Activated CD4-positive, alpha-beta memory T cell treated with anti-CD3 and anti-CD28 coated beads for 36 hours (primary cell): Measurements from ENCODE around the gene COL9A1. TPM values are rescaled to one million over a fixed set of nuclear protein-coding genes. Genes with fewer than 3 reads are reported as not detected.

Experiments used
- CTCF ChIA-PET: fragments of 350-600 bp; sonication (Branson Sonifier 250); formaldehyde crosslinking; loops from one replicate; lab custom pipeline; 2021; ENCODE audit warnings: antibody characterized with exemption, inconsistent platforms; lab: Charles Lee
- POLR2A ChIA-PET: fragments of 350-600 bp; sonication (Branson Sonifier 250); formaldehyde crosslinking; loops from one replicate; lab custom pipeline; 2021; ENCODE audit warnings: antibody characterized with exemption; lab: Charles Lee
- DNase-seq: peaks from one replicate; pipeline ENCODE4 v3.0.0-alpha.2; 2020
- H3K27ac Mint-ChIP-seq: one replicate; pipeline ENCODE4 v1.8.0; 2021; ENCODE audit warnings: mixed read lengths
- H3K27me3 Mint-ChIP-seq: one replicate; pipeline ENCODE4 v1.8.0; 2021; ENCODE audit warnings: mixed read lengths
- H3K36me3 Mint-ChIP-seq: one replicate; pipeline ENCODE4 v1.8.0; 2021; ENCODE audit warnings: mixed read lengths
- H3K4me1 Mint-ChIP-seq: one replicate; pipeline ENCODE4 v1.8.0; 2021; ENCODE audit warnings: low read depth, mixed read lengths
- H3K4me3 Mint-ChIP-seq: one replicate; pipeline ENCODE4 v1.8.0; 2021; ENCODE audit warnings: mild to moderate bottlenecking, mixed read lengths
- H3K9me3 Mint-ChIP-seq: one replicate; pipeline ENCODE4 v1.8.0; 2021; ENCODE audit warnings: mixed read lengths
- intact Hi-C: fragments of 100-400 bp; cut with micrococcal nuclease; formaldehyde crosslinking; loops from one replicate; pipeline ENCODE4 v1.15.1; 2023
- total RNA-seq, 2 experiments: library from RNA; stranded (reverse); gene quantifications; one replicate each; pipeline ENCODE4 v1.2.3, GENCODE V29; 2021

The COL9A1 gene
- total RNA-seq, 2 experiments from 2014 or later, result not detected

GRCh38 chr6:70186461-70186860 lies 116.4 kb downstream of the COL9A1 start:
- DNase-seq, result no peak
- intact Hi-C loops, result no loop called here
- H3K9me3 Mint-ChIP-seq, result no peaks in the 10 kb centered on the region
- H3K4me3 Mint-ChIP-seq, result no peak overlapping the region
- no peak overlapping the region for H3K27ac Mint-ChIP-seq
- ChIA-PET CTCF (interaction anchor here (0.6 kb wide), 2 partner anchors 35 to 1008 kb away, joined by 3 to 4 read pairs; no protein-coding TSS in a partner anchor), POLR2A (no interaction called here)
- H3K36me3 Mint-ChIP-seq, result no peaks in the 10 kb centered on the region
- no peaks in the 10 kb centered on the region for H3K27me3 Mint-ChIP-seq
- H3K4me1 Mint-ChIP-seq, result no peaks in the 10 kb centered on the region

DNA sequence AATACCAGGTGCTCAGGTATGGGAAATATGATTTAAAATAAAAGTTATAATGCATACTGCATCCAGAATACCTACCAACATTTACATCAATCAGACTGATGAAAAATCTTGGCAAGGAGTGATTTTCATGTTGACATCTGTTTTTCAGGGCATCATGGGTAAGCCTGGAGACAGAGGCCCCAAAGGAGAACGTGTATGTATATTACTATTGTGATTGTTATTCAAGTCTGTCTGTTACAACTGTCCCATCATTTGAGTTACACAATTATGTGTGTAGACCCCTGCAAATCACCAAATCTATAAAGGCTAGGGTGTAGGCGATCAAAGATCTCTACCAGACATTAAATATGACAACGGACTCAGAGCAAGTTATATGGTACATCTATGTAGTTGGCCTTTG lies 118.2 kb downstream of the COL9A1 start:
- Mint-ChIP-seq H3K36me3 (no peaks in the 10 kb centered on the region), H3K27ac (no peak overlapping the region), H3K27me3 (no peaks in the 10 kb centered on the region), H3K4me3 (no peak overlapping the region), H3K4me1 (peaks cover 2% of the 10 kb centered on the region), H3K9me3 (no peaks in the 10 kb centered on the region)
- DNase-seq, result no peak
- ChIA-PET CTCF (no interaction called here), POLR2A (no interaction called here)
- intact Hi-C loops, result no loop called here

DNA sequence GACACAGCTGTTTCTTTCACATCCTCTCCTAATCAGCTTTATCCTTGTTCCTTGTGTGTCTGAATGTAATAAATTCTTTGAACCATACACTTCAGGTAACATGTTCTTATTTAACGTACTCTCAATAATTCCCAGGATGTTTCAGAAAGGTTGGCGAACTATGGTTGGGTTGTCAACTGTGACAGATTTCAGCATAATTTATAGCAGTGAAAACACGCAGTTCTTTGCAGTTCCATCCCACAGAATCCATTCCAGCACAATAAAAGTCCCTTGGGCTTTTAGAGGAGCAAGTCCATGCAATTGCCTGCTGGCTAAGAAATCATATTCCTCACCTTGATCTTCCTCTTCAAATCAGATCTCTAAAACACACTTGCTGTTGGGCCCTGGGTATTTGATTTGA lies 119.3 kb downstream of the COL9A1 start:
- Mint-ChIP-seq H3K27me3 (no peaks in the 10 kb centered on the region), H3K9me3 (no peaks in the 10 kb centered on the region), H3K36me3 (no peaks in the 10 kb centered on the region), H3K4me1 (peaks cover 2% of the 10 kb centered on the region), H3K4me3 (no peak overlapping the region), H3K27ac (no peak overlapping the region)
- intact Hi-C loops, result no loop called here
- CTCF ChIA-PET, result no interaction called here
- DNase-seq, result no peak
- POLR2A ChIA-PET, result no interaction called here

DNA sequence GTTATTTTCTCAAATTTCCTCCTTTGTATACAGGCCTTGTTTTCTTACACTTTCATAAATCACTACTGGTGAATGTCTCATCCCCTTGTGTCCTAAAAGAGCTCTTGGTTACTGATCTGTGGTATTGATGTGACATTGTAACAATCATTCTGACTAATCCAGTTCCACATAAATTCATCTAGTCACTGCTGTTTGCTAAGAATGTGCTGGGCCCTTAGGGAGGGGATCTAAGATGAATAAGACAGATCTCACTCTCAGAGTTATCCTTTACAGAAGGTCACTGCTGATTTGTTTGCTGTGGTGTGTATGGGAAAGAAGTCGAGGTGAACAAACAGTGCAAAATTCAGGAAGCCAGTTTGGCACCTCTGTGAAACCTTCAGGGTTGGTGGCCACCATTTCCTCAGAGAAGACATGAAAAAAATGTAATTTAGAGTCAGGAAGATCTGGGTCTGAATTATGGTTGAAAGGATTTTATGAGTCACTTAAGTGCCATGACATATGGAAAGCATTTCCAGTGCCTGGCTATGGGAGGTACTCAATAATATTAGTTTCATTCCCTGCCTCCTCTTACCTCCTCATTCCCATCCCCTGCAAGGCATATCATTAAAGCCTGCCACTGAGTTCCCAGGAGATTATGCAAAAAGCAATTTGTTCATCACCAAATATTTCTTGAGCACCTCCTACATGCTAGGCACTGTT lies 121.8 kb downstream of the COL9A1 start:
- Mint-ChIP-seq H3K36me3 (no peaks in the 10 kb centered on the region), H3K27ac (no peak overlapping the region), H3K4me1 (peaks cover 2% of the 10 kb centered on the region), H3K9me3 (no peaks in the 10 kb centered on the region), H3K4me3 (no peak overlapping the region), H3K27me3 (no peaks in the 10 kb centered on the region)
- POLR2A ChIA-PET, result no interaction called here
- CTCF ChIA-PET, result interaction anchor here (1.0 kb wide), 1 partner anchor 12 kb away, joined by 4 read pairs; no protein-coding TSS in a partner anchor
- intact Hi-C loops, result no loop called here
- no peak for DNase-seq

DNA sequence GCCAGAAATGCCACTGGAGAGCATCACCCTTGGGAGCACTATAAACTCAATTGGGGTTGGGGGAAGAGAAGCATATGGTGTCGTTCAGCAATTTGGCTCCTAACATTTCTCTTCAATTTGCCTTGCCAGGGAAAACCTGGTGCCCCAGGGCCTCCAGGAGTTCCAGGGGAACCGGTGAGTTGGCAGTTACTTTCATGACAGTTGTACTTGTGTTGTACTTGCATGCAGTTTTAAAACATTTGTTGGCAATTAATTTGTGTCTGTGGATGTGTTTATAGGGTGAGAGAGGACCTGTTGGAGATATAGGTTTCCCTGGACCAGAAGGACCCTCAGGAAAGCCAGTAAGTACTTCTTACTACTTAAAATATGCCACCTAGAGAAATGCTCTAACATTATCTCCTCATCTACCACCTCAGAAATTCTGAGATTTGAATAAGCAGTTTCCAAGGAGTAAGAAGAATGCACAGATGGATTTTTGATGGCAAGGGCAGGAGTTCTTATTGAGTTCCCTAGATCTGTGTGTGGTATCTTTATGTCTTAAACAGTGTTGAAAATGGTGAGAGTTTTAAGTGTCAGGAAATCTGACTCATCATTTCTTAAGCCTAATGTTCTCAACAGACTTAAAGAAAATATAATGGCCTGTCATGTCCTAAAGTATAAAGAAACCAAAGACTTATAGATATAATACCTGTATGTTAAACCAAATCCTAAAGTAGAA lies 122.5 kb downstream of the COL9A1 start:
- intact Hi-C loops, result no loop called here
- H3K4me3 Mint-ChIP-seq, result no peak overlapping the region
- peaks cover 2% of the 10 kb centered on the region for H3K4me1 Mint-ChIP-seq
- POLR2A ChIA-PET, result no interaction called here
- H3K27me3 Mint-ChIP-seq, result no peaks in the 10 kb centered on the region
- no peak for DNase-seq
- H3K36me3 Mint-ChIP-seq, result no peaks in the 10 kb centered on the region
- no peak overlapping the region for H3K27ac Mint-ChIP-seq
- H3K9me3 Mint-ChIP-seq, result no peaks in the 10 kb centered on the region
- CTCF ChIA-PET, result interaction anchor here (1.0 kb wide), 1 partner anchor 11 kb away, joined by 4 read pairs; no protein-coding TSS in a partner anchor

- intact Hi-C loops, result no loop called here
- POLR2A ChIA-PET, result no interaction called here
- CTCF ChIA-PET, result no interaction called here
- Mint-ChIP-seq H3K27ac (no peak overlapping the region), H3K9me3 (no peaks in the 10 kb centered on the region), H3K36me3 (no peaks in the 10 kb centered on the region), H3K4me1 (peaks cover 2% of the 10 kb centered on the region), H3K27me3 (no peaks in the 10 kb centered on the region), H3K4me3 (no peak overlapping the region)
- DNase-seq, result no peak
Observed at GRCh38 chr6:70176842-70177550, 125.9 kb downstream of the COL9A1 start.

DNA sequence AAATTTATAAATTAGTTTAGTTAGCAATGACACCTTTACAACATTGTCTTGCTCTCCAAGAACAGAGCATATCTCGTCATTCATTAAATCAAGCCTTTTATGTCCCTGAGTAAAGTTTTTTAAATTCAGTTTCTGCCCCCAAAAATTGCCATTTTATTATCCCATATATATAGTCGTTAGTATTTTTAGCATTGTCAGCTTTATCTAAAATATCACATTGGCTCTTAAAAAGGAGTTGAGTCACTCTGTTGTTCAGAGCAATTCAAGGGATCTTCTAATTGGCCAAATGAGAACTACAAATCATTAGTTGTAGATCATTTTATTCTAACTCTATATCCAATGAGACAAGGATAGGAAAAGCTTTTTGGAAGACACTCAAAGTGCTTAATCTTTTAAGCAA lies 127.1 kb downstream of the COL9A1 start:
- H3K9me3 Mint-ChIP-seq, result no peaks in the 10 kb centered on the region
- DNase-seq, result no peak
- no peaks in the 10 kb centered on the region for H3K36me3 Mint-ChIP-seq
- POLR2A ChIA-PET, result no interaction called here
- no peak overlapping the region for H3K27ac Mint-ChIP-seq
- CTCF ChIA-PET, result interaction anchor here (1.9 kb wide), 1 partner anchor 10 kb away, joined by 6 read pairs; no protein-coding TSS in a partner anchor
- intact Hi-C loops, result no loop called here
- no peaks in the 10 kb centered on the region for H3K4me1 Mint-ChIP-seq
- no peaks in the 10 kb centered on the region for H3K27me3 Mint-ChIP-seq
- H3K4me3 Mint-ChIP-seq, result no peak overlapping the region

GRCh38 chr6:70172252-70172651 lies 130.6 kb downstream of the COL9A1 start:
- Mint-ChIP-seq H3K9me3 (no peaks in the 10 kb centered on the region), H3K27ac (no peak overlapping the region), H3K4me3 (no peak overlapping the region), H3K36me3 (no peaks in the 10 kb centered on the region), H3K4me1 (no peaks in the 10 kb centered on the region), H3K27me3 (peaks cover 3% of the 10 kb centered on the region)
- intact Hi-C loops, result no loop called here
- ChIA-PET CTCF (no interaction called here), POLR2A (no interaction called here)
- no peak for DNase-seq

GRCh38 chr6:70171236-70171635 lies 131.6 kb downstream of the COL9A1 start:
- Mint-ChIP-seq H3K27me3 (peaks cover 12% of the 10 kb centered on the region), H3K4me1 (peaks cover 3% of the 10 kb centered on the region), H3K27ac (no peak overlapping the region), H3K4me3 (no peak overlapping the region), H3K9me3 (no peaks in the 10 kb centered on the region), H3K36me3 (no peaks in the 10 kb centered on the region)
- ChIA-PET CTCF (no interaction called here), POLR2A (no interaction called here)
- no peak for DNase-seq
- intact Hi-C loops, result no loop called here

- peaks cover 28% of the 10 kb centered on the region for H3K27me3 Mint-ChIP-seq
Observed at GRCh38 chr6:70168681-70169377, 134.1 kb downstream of the COL9A1 start.

More at GRCh38 chr6:70168681-70169377, 134.1 kb downstream of the COL9A1 start:
- no peaks in the 10 kb centered on the region for H3K36me3 Mint-ChIP-seq
- DNase-seq, result no peak
- H3K4me3 Mint-ChIP-seq, result no peak overlapping the region
- H3K9me3 Mint-ChIP-seq, result no peaks in the 10 kb centered on the region
- intact Hi-C loops, result loop anchor here (5.0 kb wide), 1 partner anchor 437 kb away; no protein-coding TSS in a partner anchor
- H3K27ac Mint-ChIP-seq, result no peak overlapping the region
- peaks cover 3% of the 10 kb centered on the region for H3K4me1 Mint-ChIP-seq
- POLR2A ChIA-PET, result no interaction called here
- CTCF ChIA-PET, result interaction anchor here (1.2 kb wide), 1 partner anchor 12 kb away, joined by 4 read pairs; no protein-coding TSS in a partner anchor
